Ammon's horn (tissue), 1 donor: ENCODE measurements around the gene PDLIM3.
A peak's percentile ranks its signal among the peaks of the same experiment; 100 is the strongest.
"Not testable (repeated sequence)": the region's sequence is repeated elsewhere in the genome, so short reads cannot be mapped to it uniquely, and the experiment has no call there.

ENCODE experiments used
- DNase-seq: peaks from one replicate; pipeline ENCODE4 v3.0.0-alpha.2; 2016; ENCODE audit warnings: low spot score

PDLIM3 gene, protein sequence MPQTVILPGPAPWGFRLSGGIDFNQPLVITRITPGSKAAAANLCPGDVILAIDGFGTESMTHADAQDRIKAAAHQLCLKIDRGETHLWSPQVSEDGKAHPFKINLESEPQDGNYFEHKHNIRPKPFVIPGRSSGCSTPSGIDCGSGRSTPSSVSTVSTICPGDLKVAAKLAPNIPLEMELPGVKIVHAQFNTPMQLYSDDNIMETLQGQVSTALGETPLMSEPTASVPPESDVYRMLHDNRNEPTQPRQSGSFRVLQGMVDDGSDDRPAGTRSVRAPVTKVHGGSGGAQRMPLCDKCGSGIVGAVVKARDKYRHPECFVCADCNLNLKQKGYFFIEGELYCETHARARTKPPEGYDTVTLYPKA

DNA sequence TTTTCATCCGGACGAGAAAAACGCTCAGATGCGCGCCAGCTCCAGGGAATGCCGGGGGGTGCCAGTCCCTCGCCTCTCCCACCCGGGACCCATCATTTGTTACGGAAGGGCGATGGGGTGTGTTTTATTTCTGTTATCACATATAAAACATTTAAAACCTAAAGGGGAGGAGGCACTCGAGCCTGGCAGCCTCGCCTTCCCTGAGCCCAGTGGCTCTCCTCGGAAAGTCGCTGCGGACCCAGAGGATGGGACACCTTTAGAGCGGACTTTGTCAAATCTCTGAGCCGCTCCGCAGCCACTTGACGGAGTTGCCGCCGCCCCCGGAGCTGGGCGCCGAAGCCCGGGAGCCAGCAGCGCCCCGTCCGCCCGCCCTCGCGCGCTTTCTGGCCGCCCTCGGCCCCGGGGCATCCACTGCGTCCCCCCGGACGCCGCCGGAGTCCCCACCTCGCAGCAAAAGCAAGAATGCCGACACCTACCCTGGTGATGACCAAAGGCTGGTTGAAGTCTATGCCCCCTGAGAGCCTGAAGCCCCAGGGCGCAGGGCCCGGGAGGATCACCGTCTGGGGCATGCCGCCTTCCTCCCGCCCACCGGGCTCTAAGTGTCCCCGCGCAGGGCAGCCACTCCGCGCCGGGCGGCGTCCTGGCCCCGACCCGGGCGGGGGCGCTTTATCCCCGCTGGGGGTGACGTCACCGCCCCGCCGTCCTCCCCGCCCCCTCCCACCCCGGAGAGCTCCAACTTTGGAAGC is at the start of gene PDLIM3:
Gene PDLIM3, minus strand, starts transcription at position 642 of the 746 bp plus-strand sequence. Its CDS starts 73 bp downstream, at position 569.
- peak; percentile 64 for DNase-seq

GRCh38 chr4:185583813-185584212 is 48.5 kb upstream of the PDLIM3 start:
- no peak for DNase-seq

- no peak for DNase-seq
Measured at GRCh38 chr4:185582651-185583400, 47.5 kb upstream of the PDLIM3 start.

DNA sequence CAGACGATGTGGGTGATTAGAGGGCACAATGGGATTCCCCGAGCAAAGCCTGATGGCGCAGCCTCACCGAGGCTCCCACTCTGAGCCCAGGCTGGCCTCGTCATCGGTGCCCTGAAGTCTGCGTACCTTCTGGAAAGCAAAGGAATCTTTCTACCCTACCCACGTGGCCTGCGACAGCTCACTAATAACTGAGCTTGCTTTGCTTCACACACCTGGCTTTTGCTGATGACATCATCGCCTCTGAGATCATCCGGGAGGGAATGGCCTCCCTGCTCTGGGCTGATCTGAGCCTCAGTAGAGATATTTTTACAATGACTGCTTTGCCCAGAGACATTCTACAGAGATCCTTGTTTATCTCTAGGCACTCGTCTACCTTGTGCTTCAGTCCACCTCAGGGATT is 45.4 kb upstream of the PDLIM3 start:
- DNase-seq = no peak

DNA sequence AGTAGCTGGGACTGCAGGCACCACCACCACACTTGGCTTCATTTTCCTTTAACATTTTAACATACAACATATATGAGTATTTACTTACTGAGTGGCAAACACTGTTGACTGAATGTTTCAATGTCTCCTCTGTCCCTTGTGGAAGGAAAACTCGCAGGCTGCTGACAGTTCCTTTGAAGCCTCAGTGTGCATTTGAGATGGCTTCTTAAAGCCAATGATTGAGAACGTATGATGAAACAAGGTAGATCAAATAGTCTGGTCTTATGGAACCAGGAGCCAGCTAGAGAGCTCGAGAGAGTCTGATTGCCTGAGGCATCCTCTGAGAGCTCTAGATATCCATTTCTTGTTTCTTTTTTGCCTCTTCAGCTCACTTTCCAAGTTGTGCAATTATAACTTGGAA is 43.0 kb upstream of the PDLIM3 start:
- no peak for DNase-seq

DNA sequence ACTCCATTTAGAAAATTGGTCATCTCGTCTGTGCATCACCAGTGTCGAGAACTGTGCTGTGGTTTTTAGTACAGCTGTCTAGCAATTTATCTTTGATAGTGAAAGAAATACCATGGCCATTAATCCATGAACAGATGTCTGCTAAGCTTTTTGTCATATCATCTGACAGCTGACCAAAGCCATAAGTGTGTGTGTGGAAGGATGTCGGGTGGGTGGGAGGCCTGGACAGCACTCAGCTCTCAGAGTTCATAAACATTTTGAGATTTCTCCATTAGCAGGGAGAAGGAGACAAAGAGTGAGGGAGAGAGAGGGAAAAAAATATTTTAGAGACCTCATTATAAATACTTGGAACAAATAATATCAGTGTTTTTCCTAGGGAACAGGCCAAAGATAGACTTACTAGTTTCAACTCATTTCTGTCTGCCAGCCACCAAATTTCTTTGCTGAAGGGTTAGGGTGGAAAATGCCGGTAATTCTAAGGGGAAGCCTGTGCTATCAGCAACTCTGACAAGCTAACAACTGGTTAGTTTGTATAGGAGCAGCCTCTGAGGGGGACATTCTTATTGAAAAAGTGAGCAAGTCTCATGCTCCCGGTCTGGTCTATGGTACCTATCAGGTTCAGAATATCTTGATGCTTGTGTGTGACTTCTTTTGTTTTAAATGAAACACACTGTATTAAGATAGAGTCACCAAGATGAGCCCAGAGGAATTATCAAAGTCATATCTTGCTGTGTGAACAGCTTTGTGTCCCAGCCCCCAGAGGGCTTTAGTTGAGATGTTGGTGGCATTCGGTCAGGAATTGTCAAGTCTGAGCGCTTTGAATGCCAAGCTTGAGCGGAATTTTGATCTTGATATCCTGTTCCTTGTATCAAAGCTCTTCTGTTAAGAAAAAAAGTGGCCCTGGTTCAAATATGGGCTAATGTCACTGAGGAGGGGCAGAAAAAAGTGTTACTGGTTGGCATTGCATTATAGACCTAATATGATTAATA is 41.9 kb upstream of the PDLIM3 start:
- no peak for DNase-seq

GRCh38 chr4:185576314-185576961 is 41.1 kb upstream of the PDLIM3 start:
- DNase-seq = no peak

- no peak for DNase-seq
Measured at GRCh38 chr4:185573651-185574199, 38.4 kb upstream of the PDLIM3 start.

- DNase-seq = no peak
Measured at GRCh38 chr4:185570727-185571126, 35.4 kb upstream of the PDLIM3 start.

DNA sequence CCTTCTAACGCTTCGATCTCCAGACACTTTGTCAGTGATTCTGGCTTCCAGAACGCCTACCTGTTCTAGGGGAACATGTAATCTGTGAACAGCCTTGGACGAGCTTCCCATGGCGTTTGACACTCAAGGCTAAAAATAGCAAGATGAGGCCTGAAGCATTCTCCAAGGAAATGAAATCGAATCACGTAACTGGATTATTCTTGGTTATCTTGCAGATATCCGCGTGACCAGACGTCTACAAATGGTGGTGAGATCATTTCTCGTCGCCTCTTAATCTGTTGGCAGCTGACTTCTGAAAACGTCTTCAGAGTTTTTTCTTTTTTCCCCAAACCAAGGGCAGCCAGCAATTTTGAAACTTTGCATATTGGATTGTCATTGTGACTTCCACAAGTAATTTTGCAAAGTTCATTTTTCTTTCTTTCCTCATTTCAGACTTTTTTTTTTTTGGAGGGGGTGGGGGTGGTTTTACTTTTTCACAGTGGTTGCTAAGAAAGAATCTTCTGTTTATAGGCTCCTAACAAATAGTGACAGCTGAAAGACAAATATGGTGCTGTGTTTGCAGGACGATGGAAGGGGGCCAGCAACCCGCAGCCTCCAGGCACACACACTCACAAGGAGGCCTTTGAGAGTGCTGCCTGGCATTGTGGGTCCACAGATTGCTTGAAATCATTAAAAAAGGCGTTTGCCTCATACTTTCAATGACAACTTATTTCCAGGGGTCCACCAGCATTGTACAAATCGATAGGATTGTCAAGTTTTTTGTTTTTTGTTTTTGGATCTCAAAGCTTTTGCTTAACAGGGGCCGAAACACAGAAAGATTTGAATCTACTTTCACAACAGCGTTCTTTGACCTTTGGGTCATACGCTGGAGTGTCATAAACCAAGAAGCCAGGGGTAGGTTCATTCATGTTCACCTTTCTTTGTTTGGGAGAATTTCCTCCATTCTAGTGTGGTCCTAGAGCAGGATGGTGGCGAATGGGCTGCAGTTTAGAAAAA is 32.4 kb upstream of the PDLIM3 start:
- DNase-seq = peak; percentile 88

DNA sequence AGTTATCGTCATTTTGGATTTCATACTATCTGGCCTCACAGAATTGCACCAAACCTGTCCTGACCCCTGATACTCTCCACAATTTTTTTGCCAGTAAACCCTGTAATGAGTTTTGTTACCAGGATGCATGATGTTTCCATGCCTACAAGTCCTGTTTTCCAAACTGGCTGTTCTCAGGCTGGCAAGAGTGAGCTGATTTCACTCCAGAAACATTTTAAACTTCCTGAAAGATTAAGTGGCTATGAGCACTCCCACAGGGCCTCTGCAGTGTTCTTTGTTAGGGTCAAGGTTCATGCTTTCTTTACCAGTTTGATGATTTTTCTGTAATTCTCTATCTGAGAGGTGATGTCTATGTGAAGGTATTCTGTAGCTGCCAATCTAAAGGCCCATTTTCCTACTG is 31.7 kb upstream of the PDLIM3 start:
- DNase-seq = peak; percentile 57

- no peak for DNase-seq
Measured at GRCh38 chr4:185566425-185566824, 31.1 kb upstream of the PDLIM3 start.

- DNase-seq = no peak
Measured at GRCh38 chr4:185565696-185566095, 30.4 kb upstream of the PDLIM3 start.

DNA sequence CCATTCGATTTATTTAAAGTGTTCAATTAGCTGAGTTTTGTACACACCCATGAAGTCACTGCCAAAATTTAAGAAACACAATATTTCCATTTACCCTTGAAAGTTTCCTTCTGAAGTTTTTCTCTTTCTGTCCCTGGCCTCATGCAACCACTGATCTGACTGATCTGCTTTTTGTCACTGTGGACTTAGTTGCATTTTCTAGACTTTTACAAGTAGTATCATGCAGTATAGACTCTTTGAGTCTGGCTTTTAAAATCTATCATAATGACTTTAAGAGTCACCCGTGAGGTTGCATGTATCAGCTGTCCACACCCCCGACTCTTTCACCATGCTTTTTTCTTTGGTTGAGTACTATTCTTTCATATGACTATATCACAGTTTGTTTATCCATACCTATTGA is 29.0 kb upstream of the PDLIM3 start:
- DNase-seq = no peak

DNA sequence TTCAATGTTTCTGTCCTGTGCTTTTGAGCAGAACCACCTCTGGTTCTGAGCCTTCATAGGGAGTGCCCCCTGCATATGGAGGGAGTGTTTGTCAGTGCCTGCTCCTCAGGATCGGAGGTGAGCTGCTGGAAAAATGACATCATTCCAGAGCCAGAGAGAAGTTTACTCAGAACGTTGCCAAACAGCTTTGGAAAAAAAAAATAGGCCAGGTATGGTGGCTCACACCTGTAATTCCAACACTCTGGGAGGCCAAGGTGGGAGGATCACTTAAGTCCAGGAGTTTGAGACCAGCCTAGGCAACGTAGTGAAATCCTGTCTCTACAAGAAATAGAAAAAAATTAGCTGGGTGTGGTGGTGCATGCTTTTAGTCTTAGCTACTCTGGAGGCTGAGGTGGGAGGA is 27.2 kb upstream of the PDLIM3 start:
- DNase-seq = no peak

- DNase-seq = no peak
Measured at GRCh38 chr4:185560316-185560715, 25.0 kb upstream of the PDLIM3 start.

GRCh38 chr4:185559915-185560281 is 24.6 kb upstream of the PDLIM3 start:
- no peak for DNase-seq

DNA sequence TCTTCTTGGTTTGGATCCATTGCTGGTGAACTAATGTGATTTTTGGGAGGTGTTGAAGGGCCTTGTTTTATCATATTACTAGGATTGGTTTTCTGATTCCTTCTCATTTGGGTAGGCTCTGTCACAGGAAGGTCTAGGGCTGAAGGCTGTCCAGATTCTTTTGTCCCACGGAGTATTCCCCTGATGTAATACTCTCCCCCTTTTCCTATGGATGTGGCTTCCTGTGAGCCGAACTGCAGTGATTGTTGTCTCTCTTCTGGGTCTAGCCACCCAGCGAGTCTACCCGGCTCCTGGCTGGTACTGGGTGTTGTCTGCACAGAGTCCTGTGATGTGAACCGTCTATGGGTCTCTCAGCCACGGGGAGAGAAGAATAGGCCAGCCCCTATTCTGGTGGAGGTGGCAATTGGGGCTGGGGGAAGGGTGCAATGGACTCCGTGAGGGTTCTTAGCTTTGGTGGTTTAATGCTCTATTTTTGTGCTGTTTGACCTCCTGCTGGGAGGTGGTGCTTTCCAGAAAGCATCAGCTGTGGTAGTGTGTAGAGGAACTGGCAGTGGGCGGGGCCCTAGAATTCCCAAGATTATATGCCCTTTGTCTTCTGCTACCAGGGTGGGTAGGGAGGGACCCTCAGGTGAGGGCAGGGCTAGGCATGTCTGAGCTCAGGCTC is 24.1 kb upstream of the PDLIM3 start:
- not testable (repeated sequence) for DNase-seq
